ENCODE results near the gene INPP5D.
A peak's percentile ranks its signal among the peaks of the same experiment; 100 is the strongest.
"Not testable (repeated sequence)": the region's sequence is repeated elsewhere in the genome, so short reads cannot be mapped to it uniquely, and the experiment has no call there.

The INPP5D gene

DNA sequence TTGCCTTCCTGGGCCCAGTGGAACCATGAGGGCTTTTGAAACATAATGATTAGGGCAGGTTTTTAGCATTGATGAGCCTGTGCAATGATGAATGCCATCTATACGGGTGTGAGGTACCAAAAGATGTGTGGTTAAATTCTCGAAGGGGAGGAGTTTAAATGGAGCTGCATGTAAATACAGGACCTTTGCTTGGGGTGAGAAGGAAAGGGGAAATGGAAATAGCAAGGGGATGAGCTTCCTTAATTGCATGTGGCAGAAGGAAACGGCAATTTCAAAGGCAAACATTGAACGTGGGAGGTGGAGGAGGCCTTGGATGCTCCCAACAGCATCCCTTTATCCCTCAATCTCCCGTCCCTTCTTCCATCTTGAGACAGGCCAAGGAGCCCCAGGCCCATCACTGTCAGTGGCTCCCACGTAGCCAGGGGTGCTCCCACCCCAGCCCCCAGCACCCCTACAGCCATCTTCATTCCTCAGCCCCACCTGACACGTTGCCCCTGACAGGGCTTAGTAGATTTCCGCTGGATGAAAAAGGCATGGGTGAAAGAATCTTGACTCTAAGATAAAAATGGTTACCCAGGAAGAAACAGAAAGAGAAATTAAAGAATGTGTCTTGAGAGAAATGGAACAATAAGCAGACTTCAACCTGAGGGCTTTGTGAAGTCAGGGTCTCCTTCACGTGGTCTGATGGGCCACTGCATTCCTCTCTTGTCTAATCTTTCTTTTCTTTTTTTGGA lies 32.5 kb downstream of the INPP5D start:
- Histone ChIP-seq H3K27ac (no peak overlapping the region), H3K4me3 (ENCODE audit: low read depth, low read length) (no peak overlapping the region), H3K36me3 (no peaks in the 10 kb centered on the region)

DNA sequence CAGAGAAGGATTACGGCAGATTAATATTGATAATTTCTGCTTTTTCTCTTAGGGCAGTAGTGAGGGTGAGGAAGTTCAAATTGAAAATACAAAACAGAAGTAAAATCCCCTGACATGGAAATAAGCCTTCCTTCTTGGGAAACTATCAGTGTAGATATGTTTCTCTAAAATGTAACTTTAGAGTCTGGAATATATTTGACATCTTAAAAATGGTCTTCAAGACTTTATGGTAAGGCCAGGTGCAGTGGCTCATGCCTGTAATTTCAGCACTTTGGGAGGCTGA lies 33.0 kb downstream of the INPP5D start:
- H3K9me3 ChIP-seq (ENCODE audit: severe bottlenecking), result no peaks in the 10 kb centered on the region
- H3K4me3 ChIP-seq (ENCODE audit: low read depth, low read length), result no peak overlapping the region
- DNase-seq, result no peak
- H3K27me3 ChIP-seq (ENCODE audit: insufficient read depth, low read depth, severe bottlenecking), result no peaks in the 10 kb centered on the region
- TF ChIP-seq, protein P1, sequence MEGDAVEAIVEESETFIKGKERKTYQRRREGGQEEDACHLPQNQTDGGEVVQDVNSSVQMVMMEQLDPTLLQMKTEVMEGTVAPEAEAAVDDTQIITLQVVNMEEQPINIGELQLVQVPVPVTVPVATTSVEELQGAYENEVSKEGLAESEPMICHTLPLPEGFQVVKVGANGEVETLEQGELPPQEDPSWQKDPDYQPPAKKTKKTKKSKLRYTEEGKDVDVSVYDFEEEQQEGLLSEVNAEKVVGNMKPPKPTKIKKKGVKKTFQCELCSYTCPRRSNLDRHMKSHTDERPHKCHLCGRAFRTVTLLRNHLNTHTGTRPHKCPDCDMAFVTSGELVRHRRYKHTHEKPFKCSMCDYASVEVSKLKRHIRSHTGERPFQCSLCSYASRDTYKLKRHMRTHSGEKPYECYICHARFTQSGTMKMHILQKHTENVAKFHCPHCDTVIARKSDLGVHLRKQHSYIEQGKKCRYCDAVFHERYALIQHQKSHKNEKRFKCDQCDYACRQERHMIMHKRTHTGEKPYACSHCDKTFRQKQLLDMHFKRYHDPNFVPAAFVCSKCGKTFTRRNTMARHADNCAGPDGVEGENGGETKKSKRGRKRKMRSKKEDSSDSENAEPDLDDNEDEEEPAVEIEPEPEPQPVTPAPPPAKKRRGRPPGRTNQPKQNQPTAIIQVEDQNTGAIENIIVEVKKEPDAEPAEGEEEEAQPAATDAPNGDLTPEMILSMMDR (IDR thresholded peaks at IDR 0.05; ENCODE audit: low read depth, low read length), result no peak
- no peak overlapping the region for H3K27ac ChIP-seq
- no peaks in the 10 kb centered on the region for H3K36me3 ChIP-seq

More for the DNA sequence above, 32.5 kb downstream of the INPP5D start:
- H3K27me3 ChIP-seq (ENCODE audit: insufficient read depth, low read depth, severe bottlenecking), result no peaks in the 10 kb centered on the region
- TF ChIP-seq, protein P1 (IDR thresholded peaks at IDR 0.05; ENCODE audit: low read depth, low read length), result no peak
- H3K9me3 ChIP-seq (ENCODE audit: severe bottlenecking), result no peaks in the 10 kb centered on the region
- DNase-seq, result no peak

DNA sequence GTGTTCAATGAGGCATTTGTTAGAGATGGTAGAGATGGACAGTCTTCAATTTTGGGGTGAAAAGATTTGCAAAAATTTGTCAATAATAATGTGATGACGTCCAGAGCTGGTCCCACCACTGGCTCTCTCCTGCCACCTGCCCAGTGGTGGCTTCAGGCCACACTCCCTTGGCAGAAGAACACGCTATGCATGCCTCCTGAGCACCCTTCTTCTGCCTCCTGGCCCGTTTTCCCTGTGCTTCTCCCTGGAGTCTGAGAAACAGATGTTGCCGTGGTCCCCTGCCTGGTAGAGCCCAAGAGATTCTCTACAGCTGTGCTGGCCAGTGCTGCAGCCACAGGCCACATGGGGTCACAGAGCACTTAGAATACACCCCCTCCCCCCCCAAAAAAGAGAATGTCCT lies 33.6 kb downstream of the INPP5D start:
- TF ChIP-seq, protein P1 (IDR thresholded peaks at IDR 0.05; ENCODE audit: low read depth, low read length), result no peak
- Histone ChIP-seq H3K4me3 (ENCODE audit: low read depth, low read length) (no peak overlapping the region), H3K36me3 (no peaks in the 10 kb centered on the region), H3K9me3 (ENCODE audit: severe bottlenecking) (no peaks in the 10 kb centered on the region), H3K27ac (no peak overlapping the region), H3K27me3 (ENCODE audit: insufficient read depth, low read depth, severe bottlenecking) (no peaks in the 10 kb centered on the region)
- DNase-seq, result no peak

DNA sequence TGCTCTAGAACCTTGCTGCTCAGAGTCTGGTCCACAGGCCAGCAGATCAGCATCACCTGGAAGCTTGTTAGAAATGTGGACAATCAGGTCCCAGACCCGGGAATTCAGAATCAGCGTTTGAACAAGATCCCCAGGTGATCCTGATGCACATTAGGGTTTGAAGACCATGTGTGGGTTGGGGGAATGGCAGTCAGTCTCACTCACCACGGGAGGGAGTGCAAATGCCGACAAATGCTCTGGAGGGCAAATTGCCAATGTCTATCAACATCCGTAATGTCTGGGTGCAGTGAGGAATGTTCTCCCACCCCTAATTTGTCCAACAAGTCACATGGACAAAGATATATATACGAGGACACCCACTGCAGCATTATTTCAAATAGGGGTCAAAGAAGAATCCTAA lies 34.5 kb downstream of the INPP5D start:
- no peak for DNase-seq
- no peak overlapping the region for H3K27ac ChIP-seq
- TF ChIP-seq, protein P1 (IDR thresholded peaks at IDR 0.05; ENCODE audit: low read depth, low read length), result no peak
- H3K4me3 ChIP-seq (ENCODE audit: low read depth, low read length), result no peak overlapping the region
- no peaks in the 10 kb centered on the region for H3K9me3 ChIP-seq (ENCODE audit: severe bottlenecking)
- no peaks in the 10 kb centered on the region for H3K27me3 ChIP-seq (ENCODE audit: insufficient read depth, low read depth, severe bottlenecking)
- H3K36me3 ChIP-seq, result no peaks in the 10 kb centered on the region

DNA sequence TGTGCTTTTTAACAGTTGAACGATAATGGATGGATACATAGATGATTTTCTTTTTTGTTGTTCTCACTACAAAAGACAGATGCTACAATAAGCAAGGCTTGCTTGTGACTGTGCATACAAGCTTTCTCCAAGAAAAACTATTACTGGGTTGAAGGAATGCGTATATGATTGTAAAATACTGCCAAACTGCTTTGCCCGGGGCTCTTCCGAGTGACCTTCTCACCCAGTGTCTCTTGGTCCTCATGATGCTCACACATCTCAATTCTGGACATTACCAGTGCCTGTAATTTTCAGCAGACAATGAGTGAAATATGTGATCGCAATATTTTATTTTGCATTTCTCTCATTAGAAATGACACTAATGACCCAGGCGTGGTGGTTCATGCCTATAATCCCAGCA lies 35.9 kb downstream of the INPP5D start:
- H3K27ac ChIP-seq, result no peak overlapping the region
- TF ChIP-seq, protein P1 (IDR thresholded peaks at IDR 0.05; ENCODE audit: low read depth, low read length), result no peak
- H3K36me3 ChIP-seq, result no peaks in the 10 kb centered on the region
- DNase-seq, result no peak
- no peaks in the 10 kb centered on the region for H3K9me3 ChIP-seq (ENCODE audit: severe bottlenecking)
- no peaks in the 10 kb centered on the region for H3K27me3 ChIP-seq (ENCODE audit: insufficient read depth, low read depth, severe bottlenecking)
- no peak overlapping the region for H3K4me3 ChIP-seq (ENCODE audit: low read depth, low read length)

DNA sequence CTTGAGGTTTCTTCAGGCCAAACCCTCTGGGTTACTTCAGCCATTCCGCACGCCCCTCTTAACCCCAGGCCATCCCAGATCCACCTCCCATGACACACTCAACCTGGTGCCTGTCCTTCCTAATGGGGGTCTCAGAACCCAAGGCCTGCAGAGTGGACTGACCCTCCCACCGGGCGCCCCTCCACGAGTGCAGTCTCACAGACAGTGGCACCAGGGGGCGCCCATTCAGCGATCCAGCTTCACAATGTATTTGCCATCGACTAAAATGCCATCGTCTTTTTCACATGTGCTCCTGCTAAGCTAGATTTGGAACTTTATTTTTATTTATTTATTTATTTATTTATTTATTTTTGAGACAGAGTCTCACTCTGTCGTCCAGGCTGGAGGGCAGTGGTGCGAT lies 38.5 kb downstream of the INPP5D start:
- no peak overlapping the region for H3K4me3 ChIP-seq (ENCODE audit: low read depth, low read length)
- H3K27me3 ChIP-seq (ENCODE audit: insufficient read depth, low read depth, severe bottlenecking), result no peaks in the 10 kb centered on the region
- TF ChIP-seq, protein P1 (IDR thresholded peaks at IDR 0.05; ENCODE audit: low read depth, low read length), result peak; percentile 55
- no peaks in the 10 kb centered on the region for H3K9me3 ChIP-seq (ENCODE audit: severe bottlenecking)
- H3K27ac ChIP-seq, result no peak overlapping the region
- H3K36me3 ChIP-seq, result no peaks in the 10 kb centered on the region
- DNase-seq, result peak; percentile 35

DNA sequence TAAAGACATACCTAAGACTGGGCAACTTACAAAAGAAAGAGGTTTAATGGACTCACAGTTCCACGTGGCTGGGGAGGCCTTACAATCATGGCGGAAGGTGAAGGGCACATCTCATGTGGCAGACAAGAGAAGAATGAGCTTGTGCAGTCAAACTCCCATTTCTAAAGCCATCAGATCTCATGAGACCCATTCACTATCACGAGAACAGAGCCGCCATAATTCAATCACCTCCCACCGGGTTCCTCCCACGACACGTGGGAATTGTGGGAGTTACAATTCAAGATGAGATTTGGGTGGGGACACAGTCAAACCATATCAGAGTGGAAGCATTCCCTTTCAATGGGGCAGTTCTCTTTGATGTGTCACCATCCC lies 39.7 kb downstream of the INPP5D start:
- DNase-seq; H3K27me3 ChIP-seq (ENCODE audit: insufficient read depth, low read depth, severe bottlenecking); H3K4me3 ChIP-seq (ENCODE audit: low read depth, low read length); H3K36me3 ChIP-seq; H3K27ac ChIP-seq; H3K9me3 ChIP-seq (ENCODE audit: severe bottlenecking): not testable (repeated sequence)

Measured in WERI-Rb-1 (cell line).